ENCODE measurements around the gene ANKLE2.

The ANKLE2 gene

DNA sequence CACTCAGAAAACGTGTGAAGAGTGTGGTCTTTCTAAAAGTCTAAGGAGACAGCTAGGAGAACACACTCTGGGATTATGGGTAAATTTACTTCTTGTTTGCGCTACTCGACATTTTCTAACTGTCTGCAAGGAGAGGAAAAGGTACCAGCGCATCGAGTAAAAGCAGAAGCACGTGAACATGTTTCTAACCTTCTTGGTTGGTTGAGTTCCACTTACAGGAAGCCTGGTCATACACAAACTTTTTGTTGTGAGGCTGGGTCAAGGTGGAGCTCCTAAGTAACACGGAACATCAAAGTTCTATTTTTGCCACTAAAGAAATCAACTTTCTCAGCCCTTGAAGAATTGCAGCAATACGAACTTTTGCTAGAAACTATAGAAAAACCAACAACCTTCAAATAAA lies 20.0 kb downstream of the ANKLE2 start:
- DNase-seq: no peak

DNA sequence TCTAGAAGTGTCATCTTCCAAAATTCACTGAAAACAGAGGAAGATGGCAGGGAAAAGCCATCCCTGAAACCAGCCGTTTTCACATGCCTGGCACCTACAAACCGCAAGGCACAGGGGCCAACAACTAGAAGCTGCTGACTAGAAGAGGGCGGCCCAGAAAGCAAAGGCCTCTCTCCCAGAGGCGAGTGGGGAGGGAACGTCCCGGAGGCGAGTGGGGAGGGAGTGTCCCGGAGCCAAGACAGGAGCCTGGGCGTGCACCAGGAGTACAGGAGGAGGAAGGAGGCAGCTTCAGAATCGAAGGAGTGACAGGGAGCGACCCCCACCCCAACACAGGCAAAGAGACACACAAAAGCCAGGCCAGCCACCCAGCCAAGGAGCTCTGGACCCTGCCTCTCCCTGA lies 21.0 kb downstream of the ANKLE2 start:
- no peak for DNase-seq

DNA sequence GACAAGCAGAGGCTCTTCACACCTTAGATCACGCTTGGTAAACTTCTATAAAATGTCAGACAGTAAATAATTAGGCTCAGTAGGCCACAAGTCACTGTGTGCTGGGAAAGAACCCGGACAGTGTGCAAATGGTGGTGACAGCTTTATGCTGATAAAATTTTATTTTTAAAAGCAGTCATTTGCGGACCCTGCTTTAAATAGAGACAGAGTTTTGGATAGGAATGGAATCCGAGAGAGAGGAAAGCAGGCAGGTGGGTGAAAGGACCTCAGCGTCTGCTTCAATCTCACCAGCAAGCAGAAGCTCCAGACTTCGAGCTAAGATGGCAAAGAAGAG lies 21.4 kb downstream of the ANKLE2 start:
- DNase-seq: no peak

DNA sequence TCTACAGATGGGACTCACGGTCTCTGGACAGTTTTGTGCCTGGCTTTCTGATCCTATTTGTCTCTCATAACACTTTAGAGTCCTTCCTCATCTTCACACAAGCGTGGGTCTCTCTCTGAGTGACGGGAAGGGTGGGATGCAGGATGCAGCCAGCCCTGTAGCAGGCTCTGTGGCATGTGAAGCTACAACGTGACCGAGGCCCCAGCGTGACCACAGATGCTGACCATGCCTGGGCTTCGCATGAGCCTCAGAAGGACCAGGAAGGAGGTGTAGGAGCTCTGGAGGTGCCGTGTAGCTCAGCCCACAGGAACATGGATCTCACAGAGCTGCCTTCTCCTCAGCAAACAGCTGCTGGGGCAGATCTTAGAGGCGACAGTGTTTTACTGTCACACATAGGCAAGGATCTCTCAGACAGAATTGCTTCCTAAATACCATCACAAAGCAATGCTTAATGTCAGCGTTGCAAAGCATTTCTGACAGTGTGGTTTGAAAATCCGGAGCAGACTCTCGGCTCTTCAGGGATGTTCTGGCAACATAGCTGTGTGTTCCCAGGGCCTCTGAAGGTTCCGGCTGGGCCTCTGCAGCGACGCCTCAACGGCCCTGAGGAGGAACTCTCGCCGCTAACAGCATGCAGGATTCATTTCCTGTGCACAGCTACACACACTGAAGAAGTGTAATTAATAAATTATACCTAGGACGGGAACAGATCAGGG lies 21.9 kb downstream of the ANKLE2 start:
- no peak for DNase-seq

DNA sequence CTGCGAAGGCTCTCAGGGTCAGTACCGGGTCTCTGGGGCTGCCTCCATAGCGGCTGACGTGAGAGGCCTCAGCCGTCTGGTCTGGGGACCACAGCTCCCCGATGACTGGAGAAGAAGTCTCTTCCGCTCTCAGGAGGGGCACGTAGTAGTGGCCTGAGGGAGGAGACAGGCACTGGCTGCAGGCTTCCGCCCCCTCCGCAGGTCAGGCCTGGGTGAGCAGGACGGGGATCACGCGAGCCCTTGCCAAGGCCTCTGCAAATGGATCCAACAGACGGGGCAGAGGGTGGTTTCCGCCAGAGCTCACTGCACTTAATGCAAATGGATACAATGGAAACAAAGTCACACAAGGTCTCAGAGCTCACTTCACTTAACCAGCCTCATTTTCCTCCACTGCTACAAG lies 24.7 kb downstream of the ANKLE2 start:
- no peak for DNase-seq

DNA sequence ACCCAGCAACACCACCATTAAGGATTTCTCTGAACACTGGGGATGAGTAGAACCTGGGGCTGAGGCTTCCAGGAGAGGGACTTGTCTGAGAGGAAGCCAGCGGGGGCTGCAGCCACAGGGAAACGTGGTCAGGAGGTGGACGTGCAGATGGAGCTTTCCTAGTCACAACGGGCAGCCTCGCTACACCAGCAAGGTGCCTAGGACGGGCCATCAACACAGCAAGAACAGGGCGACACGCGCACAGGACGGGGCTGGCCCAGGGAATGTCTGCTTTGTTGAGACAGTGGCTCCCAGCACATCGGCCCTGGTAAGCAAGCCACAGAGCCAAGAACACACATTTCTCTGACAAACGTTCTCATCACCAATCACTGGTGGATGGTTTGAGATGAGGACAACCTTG lies 25.3 kb downstream of the ANKLE2 start:
- DNase-seq: no peak

DNA sequence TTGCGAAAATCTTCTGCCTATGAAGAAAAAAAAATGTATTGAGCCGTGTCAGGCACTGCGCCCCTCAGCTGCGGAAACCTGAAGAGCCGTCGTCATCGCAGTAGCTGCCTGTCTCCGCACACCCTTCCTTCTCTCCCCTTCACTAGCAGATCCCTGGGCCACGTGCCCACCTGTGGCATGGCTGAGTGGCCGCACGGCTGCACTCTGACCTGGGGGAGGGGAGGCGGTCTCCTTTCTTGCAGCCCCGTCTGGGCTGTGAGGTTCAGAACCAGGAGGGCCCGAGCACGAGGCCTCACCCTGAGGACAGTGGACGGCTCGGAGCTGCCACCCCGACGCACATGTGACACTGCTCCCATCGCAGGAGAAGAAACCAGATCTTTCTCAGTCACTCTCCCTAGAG lies 26.1 kb downstream of the ANKLE2 start:
- no peak for DNase-seq

DNA sequence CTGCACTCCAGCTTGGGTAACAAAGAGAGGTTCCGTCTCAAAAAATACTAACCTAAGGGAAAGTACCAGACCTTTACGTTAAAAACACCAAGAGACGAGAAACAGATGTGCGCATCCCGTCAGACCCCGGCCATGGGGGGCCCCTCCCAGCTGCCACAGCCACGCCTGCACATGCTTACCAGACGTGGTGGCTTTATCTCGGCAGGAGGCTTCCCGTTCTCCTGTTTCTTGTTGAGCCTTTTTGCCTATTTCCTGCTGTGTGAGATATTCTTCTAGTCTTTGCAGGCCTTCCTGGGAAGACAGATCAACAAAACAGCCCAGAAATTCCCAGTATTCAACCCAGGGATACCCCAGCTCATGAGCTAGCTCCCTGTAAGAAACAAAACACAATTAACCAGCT lies 27.4 kb downstream of the ANKLE2 start:
- DNase-seq: no peak

DNA sequence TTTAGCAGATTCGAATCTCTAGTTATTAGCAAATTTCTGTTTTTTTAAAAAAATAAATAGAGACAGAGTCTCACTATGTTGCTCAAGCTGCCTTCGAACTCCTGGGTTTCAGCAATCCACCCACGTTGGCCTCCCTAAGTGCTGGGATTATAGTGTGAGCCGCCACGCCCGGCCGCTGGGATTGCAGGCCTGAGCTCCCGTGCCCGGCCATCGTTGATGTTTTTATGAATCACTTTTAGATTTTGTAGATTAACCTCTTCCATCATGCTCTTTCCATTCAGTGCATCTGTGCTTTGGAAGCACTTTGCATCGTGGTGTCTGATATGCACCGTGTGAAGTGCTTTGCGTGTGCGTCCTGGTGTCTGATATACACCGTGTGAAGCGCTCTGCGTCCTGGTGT lies 30.1 kb downstream of the ANKLE2 start:
- DNase-seq: no peak

DNA sequence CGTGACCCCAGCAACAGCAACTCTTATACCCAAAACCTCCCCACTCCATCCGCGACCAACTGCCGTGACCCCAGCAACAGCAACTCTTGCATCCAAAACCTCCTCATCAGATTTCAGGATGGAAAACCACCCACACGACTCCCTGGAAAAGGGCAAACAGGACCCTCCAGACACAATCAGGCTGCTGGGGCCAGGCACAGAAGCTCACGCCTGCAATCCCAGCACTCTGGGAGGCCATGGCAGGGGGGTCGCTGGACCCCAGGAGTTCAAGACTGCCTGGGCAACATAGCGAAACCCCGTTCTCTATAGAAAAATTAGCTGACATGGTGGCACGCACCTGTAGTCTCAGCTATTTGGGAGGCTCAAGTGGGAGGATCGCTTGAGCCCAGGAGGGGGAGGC lies 31.3 kb downstream of the ANKLE2 start:
- no peak for DNase-seq

DNA sequence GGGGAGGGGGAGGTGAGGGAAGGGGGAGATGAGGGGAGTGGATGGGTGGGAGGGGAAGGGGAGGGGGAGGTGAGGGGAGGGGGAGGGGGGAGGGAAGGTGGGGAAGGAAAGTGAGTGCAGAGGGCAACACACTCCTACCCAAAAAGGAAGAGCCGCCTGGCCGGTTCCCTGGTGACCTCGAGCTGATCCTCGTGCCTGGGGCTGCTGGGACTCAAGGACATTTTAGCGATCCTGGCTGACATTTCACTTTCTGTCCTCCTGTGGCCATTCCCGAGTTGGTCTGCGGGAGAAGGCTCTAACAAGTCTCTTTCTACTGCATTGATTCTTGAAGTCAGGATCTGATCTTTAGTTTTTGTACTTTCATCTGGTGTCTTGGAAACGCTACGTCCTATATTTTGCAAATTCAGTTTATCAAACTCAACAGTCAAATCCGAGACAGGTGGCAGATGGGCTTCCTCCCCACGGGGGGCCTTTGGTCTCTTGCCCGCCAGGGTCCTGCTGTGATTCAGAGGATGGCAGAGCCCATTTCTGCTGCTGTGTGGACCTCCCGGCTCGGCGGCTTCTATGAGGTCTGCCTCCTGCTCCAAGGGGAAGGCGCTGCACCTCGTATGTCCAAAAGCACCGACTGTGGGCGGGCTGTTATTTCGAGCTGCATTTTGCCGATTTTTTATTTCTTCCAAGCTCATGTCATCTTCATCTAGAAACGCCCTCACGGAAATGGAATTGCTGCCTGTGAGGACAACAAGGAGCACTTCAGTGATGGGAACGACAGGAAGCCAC lies 31.9 kb downstream of the ANKLE2 start:
- no peak for DNase-seq

DNA sequence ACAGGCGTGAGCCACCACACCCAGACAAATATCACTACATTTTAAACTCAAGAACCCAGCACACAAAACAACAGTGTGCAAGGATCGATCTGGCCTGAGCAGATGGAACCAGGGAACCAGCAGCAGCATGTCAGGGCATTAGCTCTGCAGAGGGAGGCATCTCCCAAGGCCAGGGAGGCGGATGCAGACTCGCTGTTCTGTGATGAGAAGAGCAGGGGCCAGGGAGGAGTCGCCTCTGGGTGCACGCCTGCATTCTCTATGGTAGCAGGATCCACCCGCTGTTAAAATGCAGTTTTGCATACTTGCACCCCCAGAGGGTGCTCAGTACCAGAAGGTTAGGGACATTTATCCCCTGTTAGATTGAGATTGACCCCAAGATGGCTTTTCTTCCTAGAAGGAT lies 33.1 kb downstream of the ANKLE2 start:
- DNase-seq: no peak

DNA sequence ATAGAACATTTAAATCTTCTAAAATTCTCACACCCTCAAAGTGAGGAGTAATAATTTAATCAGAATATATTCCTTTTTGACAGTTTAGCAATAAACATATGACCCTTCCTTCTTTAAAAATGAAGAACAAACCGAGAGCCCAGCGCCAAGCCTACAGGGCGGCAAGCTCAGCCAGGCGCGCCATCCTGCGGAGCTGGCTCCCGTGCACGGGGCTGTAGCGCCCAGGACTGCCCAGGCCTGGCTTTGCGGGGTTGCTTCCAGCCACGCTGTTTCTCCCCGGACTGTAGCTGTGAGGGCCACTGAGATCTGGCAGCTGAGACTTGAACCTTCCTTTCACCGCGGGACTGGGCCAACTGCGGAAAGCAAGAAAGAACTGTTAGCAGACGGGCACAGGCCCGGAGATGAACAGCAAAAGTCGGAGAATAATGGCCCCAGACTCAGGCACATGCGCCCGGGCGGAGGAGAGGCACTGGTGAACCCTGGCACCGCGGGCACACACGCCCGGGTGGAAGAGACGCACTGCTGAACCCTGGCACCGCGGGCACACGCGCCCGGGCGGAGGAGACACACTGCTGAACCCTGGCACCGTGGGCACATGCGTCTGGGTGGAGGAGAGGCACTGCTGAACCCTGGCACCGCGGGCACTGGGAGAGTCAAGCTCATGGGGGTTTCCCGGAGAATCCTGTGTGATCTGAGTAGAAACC lies 34.4 kb downstream of the ANKLE2 start:
- DNase-seq: no peak

DNA sequence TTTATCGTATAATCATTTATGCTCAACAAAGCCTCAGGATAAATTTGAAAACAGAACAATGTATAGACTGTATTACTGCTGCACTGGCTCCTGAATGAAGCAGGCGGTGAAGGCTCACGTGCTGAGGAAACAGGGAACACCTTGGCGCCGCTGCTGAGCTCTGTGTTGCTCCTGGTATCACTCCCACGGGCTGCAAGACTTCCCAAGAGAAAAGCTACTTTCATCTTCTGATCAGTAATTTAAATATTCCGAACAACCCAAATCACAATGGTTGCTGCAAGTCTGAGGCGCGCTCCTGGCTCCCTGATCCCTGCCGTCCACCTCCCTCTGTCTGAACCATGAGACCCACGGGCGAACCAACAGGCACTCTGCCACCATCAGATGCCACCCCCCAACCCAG lies 35.2 kb downstream of the ANKLE2 start:
- no peak for DNase-seq

DNA sequence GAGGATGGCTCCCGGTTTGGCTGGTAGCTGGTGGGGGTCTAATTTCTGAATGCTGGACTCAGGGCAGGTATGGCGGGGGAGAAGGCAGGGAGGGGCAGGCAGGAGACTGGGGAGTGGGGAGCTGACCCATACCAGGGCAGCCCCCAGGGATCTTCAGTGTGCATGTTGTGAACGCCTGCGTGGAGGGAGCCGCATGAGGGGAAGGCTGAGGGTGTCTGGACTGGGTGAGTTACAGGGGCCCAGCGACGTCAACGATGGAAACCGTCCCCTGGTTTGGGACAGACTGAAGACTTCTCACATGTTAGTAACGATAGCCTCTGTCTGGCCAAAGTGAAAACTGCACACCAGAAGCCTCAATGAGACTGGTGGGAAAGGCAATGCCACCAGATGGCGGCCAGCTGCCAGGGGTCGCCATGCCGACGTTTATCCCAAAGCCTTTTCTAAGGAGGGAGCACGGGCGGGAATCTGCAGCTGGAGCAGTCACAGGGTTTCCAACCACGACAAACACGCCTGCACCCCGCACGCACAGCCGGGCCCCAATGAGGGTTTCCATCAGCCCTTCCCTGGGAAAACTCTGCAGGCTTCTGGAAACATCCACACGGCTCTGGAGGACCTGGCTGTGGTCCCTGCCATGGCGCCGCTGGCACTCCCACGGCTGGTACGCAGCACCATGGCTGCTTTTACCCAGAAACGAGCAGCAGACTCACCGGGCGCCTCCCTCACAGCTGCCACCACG lies 37.0 kb downstream of the ANKLE2 start:
- no peak for DNase-seq

DNA sequence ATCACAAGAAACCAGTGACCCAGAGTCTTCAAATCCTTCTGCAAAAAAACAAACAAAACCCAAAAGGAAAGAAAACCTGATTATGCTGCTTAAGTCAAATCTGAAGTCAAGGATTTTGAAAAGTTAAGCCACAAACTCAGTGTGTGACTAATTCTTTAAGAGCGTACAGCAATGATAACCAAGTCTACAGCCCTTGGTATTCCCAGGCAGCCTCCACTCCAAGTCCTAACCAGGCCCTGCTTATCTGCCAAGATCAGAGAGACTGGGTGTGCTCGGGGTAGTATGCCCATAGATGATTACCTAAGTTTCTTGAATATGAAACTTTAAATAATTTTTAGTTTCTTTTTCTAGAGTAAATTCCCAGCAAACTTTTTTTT lies 37.9 kb downstream of the ANKLE2 start:
- no peak for DNase-seq

DNA sequence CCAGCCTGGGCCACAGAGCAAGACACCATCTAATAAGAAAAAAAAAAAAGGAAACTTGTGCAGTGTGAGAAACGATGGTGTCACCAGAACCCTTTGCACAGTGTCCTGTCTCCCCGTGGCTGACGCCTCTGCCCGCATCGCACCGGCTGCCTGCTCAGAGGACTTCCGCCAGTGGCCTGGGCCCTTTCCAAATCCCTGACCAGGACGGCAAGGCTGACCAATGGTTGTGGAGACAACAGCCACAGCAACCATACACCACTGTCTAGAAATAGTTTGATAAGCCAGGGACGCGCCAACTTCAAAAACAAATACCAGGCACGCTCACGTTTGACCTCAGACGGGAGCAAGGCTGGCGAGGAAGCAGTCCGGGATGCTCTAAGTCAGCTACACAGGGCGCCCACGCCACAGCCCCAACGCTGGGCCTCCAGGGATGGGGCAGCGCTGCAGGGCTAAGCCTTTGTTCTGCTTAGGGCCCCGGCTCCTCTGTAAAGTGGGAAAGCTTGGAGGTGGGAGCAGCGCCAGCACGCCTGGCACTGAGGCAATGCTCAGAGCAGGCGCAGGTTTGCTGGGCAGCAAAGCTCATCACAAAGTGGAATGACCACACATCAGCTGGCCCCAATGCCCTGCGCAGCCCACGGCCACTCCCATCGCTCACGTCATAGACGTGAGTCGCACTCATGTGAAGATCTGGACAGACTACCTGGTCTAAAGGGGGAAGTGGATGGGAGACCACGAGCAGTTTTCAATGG lies 38.4 kb downstream of the ANKLE2 start:
- no peak for DNase-seq

DNA sequence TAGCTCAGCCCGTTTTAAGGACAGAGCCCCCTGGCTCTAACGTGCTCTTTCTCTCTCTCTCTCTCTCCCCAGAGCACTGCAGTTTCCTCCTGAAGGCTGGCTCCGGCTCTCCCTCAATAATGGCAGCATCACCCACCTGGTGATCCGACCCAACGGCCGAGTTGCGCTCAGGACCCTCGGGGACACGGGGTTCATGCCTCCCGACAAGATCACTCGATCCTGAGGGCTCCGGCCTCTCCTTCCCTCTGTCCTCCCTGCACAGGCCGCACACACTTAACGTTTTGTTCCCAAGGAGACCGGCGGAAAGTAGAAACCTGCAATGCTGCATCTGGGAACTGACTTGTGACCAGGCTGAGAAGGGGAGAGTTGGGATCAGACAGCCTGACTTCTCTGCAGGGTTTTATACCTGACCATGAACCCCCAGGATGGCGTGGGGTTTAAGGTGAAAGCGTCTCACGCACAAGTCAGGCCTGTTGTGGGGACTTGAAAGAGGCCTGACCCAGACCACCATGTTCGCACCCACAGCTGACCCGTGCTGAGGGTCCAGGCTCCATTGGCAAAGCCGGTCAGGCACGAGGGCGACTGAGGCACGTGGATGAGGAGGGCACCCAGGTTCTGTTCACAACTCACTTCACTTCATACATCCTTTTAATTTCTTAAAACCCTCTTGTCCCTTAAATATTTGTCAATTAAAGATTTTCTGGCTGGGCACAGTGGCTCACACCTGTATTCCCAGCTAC lies 40.9 kb downstream of the ANKLE2 start:
- DNase-seq: no peak

DNA sequence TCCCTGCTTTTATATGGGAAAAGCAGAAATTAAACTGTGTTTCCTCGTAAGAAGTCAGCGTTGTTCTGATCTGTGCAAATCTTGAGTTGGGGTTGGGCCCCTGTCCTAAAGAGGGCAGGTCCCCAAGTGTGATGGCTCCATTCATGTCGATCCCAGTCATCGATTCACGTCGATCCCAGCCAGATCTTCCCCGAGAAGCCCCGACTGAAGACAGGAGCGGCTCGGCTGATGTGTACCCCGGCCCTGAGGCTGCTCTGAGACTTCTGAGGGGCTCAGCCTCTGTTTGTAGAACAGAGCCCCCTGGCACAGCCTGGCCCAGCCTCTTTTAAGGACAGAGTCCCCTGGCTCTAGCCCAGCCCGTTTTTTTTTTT lies 41.7 kb downstream of the ANKLE2 start:
- DNase-seq: no peak

DNA sequence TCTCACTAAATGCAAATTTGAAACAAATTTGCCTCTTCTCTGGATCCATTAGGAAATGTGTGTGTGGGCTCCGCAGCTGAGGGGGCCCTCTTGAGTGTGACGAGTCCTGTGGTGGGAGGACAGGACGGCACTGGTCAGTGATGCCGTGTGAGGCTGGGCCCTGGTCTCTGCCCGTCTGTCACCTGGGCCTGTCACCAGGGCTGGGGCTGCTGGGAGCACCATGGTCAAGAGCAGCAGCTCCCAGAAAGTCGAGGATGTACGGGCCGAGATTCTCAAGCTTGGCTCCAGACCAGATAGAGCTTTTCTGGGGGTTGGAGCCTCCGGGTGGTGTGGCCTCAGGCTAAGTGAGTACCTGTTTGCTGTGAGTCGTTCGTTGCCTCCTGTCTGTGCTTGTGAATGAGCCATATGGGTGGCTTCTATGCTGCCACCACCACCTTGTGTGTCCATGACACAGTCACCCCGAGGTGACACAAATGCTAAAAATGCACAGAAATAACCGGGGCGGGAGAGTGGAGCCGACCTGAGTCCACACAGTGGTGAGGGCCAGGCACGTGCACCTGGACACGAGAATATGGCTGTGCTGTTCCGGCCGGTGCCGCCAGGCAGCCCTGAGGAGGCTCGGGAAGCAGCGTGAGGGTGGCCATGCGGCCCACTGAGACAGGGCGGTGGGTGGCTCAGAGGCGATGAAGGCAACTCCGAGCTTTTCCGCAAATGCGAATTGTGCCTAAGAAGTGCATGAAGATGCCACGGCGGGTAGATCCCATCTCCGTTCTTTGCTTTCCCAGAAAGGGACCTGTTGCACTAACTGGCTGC lies 42.3 kb downstream of the ANKLE2 start:
- no peak for DNase-seq

DNA sequence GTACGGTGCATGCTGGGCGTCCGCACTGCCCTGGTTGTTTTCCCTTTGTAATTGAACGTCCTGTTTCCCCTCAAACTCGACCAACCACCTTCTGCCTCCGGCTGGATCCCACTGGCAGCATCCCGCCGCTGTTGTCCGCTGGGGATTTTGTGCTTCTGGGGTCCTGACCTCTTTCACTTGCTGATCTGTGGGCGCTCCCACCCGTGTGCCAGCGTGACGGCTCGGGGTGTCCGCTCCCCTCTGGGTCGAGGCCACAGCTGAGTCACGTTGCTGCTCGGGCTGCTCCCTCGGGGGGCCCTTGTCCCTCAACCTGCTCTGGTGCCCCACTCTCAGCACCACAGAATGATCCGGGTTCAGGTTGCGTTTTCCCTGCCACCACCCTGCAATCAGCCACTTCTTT lies 43.0 kb downstream of the ANKLE2 start:
- no peak for DNase-seq

Measured in stimulated activated naive CD4-positive, alpha-beta T cell treated with Interleukin-2 at 50 U/mL for 16 hours (primary cell).